SK-N-SH (cell line): Measurements from ENCODE around the gene ROBO3.

Experiments
- CHD2 ChIP-seq: fragments of 150-350 bp; IDR thresholded peaks from 2 replicates; pipeline ENCODE4 v1.6.1; 2018; ENCODE audit warnings: low read length; ENCODE audit not compliant: partially characterized antibody
- CTCF ChIP-seq: fragments of 200-600 bp; sonication (generic); IDR thresholded peaks from 2 replicates; pipeline ENCODE4 v1.6.1; 2017; ENCODE audit warnings: antibody characterized with exemption, mild to moderate bottlenecking, moderate library complexity
- EZH2phosphoT487 ChIP-seq: fragments of 200-600 bp; sonication (generic); IDR thresholded peaks from 2 replicates; pipeline ENCODE4 v1.6.1; 2017; ENCODE audit warnings: low read depth, mixed run types, mild to moderate bottlenecking, antibody characterized with exemption, moderate library complexity, borderline replicate concordance
- GABPA ChIP-seq: IDR thresholded peaks from 2 replicates; pipeline ENCODE4 v1.4.0; 2012; ENCODE audit warnings: low read depth, mild to moderate bottlenecking
- JUND ChIP-seq: IDR thresholded peaks from 2 replicates; pipeline ENCODE4 v1.4.0; 2012
- MAX ChIP-seq: IDR thresholded peaks from 2 replicates; pipeline ENCODE4 v1.4.0; 2012; ENCODE audit warnings: low read depth
- RAD21 ChIP-seq: IDR thresholded peaks from 2 replicates; pipeline ENCODE4 v1.6.1; 2012; ENCODE audit warnings: mild to moderate bottlenecking, low read length
- TEAD4 ChIP-seq: IDR thresholded peaks from 2 replicates; pipeline ENCODE4 v1.4.0; 2012; ENCODE audit warnings: mild to moderate bottlenecking, borderline replicate concordance; ENCODE audit not compliant: insufficient read depth

GRCh38 chr11:124882339-124883071 is 17.3 kb downstream of the ROBO3 start:
- no peak for TF ChIP-seq RAD21
- no peak for TF ChIP-seq CTCF
- no peak for TF ChIP-seq MAX
- no peak for TF ChIP-seq GABPA
- no peak for TF ChIP-seq JUND
- TF ChIP-seq CHD2 = no peak
- TF ChIP-seq EZH2phosphoT487 = no peak
- TF ChIP-seq TEAD4 = no peak
